ENCODE results near the gene KRTAP27-1. TPM values are rescaled to one million over a fixed set of nuclear protein-coding genes. Genes with fewer than 3 reads are reported as not detected.

KRTAP27-1 gene
- total and polyA plus RNA-seq, 9 donors, result not detected

DNA sequence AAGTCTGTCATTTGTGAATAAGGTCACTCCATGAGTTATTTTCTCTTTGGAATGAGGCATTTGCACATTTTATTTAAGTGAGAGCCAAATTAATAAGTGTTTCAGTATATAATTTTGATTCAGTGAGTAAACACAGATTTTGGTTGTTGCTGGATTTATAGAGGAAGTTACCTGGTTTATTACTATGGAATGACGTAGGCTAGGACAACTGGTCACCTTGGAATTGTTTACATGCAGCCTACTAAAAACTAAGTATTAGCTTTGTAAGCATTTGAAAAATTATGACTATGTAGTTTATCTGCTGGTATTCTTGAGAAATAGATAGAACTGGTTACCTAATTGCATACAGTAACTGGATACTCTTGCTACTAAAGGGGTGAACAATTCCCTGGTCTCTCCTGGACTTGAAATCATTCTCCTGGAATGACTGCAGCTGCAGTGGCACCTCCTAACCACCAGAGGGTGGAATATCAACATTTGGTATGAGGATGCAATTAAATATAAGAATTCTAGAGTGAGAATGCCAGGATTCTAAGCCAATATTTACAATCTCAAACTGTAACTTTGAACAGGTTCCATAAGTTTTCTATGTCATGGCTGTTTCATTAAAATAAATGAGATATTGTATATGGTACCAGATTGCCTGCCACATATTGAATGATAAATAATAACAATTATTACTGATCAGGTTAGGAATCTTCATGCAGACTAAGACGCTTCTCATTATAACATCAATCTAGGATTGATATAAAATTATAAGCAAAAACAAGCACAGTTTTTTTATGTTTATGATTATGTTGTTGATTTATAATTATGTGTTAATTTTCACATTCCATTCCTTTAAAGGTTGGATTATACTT is 3.5 kb upstream of the KRTAP27-1 start:
- H3K36me3 ChIP-seq (ENCODE audit: control insufficient read depth, insufficient read depth, low read length), result no peaks in the 10 kb centered on the region
- peak; percentile 14 for DNase-seq
- no peaks in the 10 kb centered on the region for H3K27me3 ChIP-seq (ENCODE audit: control insufficient read depth, insufficient read depth, low read length)
- peaks cover 7% of the 10 kb centered on the region for H3K9me3 ChIP-seq (replicated peaks; ENCODE audit: control insufficient read depth, low read depth, low read length)
- no peak overlapping the region for H3K4me3 ChIP-seq (ENCODE audit: low read length)
- WGBS (ENCODE audit: insufficient coverage), result no CpG with 5 or more reads among the region's 2 CpGs
- no peaks in the 10 kb centered on the region for H3K4me1 ChIP-seq (ENCODE audit: control insufficient read depth, insufficient read depth, low read length)
- H3K27ac ChIP-seq (ENCODE audit: low read length), result no peak overlapping the region

DNA sequence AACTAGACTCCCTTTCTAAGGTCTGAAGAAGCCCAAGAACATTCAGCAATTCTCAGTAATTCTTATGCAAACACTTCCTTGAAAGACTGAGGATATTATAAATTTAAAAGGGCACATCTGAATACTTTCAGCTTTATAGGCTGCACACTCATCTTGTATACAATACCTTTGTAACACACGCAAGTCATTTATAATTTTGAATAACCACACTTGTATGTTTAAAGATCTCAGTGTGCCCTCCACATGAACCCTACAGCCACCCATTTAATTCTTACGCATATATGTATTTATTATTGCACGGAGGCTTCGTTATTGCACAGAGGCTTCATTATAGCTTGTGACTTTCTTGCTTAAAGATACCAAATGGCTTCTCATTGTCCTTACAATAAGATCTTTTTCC is 1.2 kb upstream of the KRTAP27-1 start:
- no peaks in the 10 kb centered on the region for H3K9me3 ChIP-seq (replicated peaks; ENCODE audit: control insufficient read depth, low read depth, low read length)
- DNase-seq, result no peak
- H3K4me1 ChIP-seq (ENCODE audit: control insufficient read depth, insufficient read depth, low read length), result no peaks in the 10 kb centered on the region
- WGBS (ENCODE audit: insufficient coverage), result 89% methylated on average over 3 of the region's 4 CpGs
- no peaks in the 10 kb centered on the region for H3K36me3 ChIP-seq (ENCODE audit: control insufficient read depth, insufficient read depth, low read length)
- no peak overlapping the region for H3K4me3 ChIP-seq (ENCODE audit: low read length)
- H3K27ac ChIP-seq (ENCODE audit: low read length), result no peak overlapping the region
- no peaks in the 10 kb centered on the region for H3K27me3 ChIP-seq (ENCODE audit: control insufficient read depth, insufficient read depth, low read length)

GRCh38 chr21:30337772-30338171 is 278 bp upstream of the KRTAP27-1 start:
- H3K4me3 ChIP-seq (ENCODE audit: low read length), result no peak overlapping the region
- no peaks in the 10 kb centered on the region for H3K4me1 ChIP-seq (ENCODE audit: control insufficient read depth, insufficient read depth, low read length)
- H3K36me3 ChIP-seq (ENCODE audit: control insufficient read depth, insufficient read depth, low read length), result no peaks in the 10 kb centered on the region
- no peak for DNase-seq
- H3K9me3 ChIP-seq (replicated peaks; ENCODE audit: control insufficient read depth, low read depth, low read length), result no peaks in the 10 kb centered on the region
- no peak overlapping the region for H3K27ac ChIP-seq (ENCODE audit: low read length)
- no peaks in the 10 kb centered on the region for H3K27me3 ChIP-seq (ENCODE audit: control insufficient read depth, insufficient read depth, low read length)

GRCh38 chr21:30336596-30336995 is 898 bp downstream of the KRTAP27-1 start:
- Histone ChIP-seq H3K9me3 (replicated peaks; ENCODE audit: control insufficient read depth, low read depth, low read length) (no peaks in the 10 kb centered on the region), H3K4me3 (ENCODE audit: low read length) (no peak overlapping the region), H3K4me1 (ENCODE audit: control insufficient read depth, insufficient read depth, low read length) (no peaks in the 10 kb centered on the region), H3K27me3 (ENCODE audit: control insufficient read depth, insufficient read depth, low read length) (no peaks in the 10 kb centered on the region), H3K27ac (ENCODE audit: low read length) (no peak overlapping the region), H3K36me3 (ENCODE audit: control insufficient read depth, insufficient read depth, low read length) (no peaks in the 10 kb centered on the region)
- peak; percentile 24 for DNase-seq
- WGBS (ENCODE audit: insufficient coverage), result no CpG with 5 or more reads among the region's 2 CpGs

GRCh38 chr21:30333736-30334135 is 3.8 kb downstream of the KRTAP27-1 start:
- Histone ChIP-seq H3K27me3 (ENCODE audit: control insufficient read depth, insufficient read depth, low read length) (no peaks in the 10 kb centered on the region), H3K4me1 (ENCODE audit: control insufficient read depth, insufficient read depth, low read length) (no peaks in the 10 kb centered on the region), H3K4me3 (ENCODE audit: low read length) (no peak overlapping the region), H3K27ac (ENCODE audit: low read length) (no peak overlapping the region), H3K9me3 (replicated peaks; ENCODE audit: control insufficient read depth, low read depth, low read length) (no peaks in the 10 kb centered on the region), H3K36me3 (ENCODE audit: control insufficient read depth, insufficient read depth, low read length) (no peaks in the 10 kb centered on the region)
- WGBS (ENCODE audit: insufficient coverage), result no CpG with 5 or more reads among the region's 3 CpGs
- DNase-seq, result no peak

DNA sequence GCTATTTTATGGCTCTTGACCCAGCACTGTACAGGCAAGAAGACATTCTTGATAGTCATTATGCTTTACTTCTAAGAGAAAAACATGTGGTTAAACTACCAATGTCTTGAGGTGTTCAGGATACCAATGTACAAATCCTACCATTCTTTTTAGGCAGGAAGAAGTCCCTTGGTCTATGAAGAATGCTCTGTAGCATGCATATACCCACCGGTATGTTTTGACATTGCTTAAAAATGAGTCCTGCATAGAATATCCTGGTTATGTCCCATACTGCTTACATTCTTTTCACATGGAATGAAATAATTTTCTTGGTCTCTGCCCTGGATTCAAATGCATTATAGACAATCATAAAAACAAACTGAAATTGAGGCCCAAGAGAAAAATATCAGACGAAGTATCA is 4.8 kb downstream of the KRTAP27-1 start:
- Histone ChIP-seq H3K4me1 (ENCODE audit: control insufficient read depth, insufficient read depth, low read length) (no peaks in the 10 kb centered on the region), H3K27me3 (ENCODE audit: control insufficient read depth, insufficient read depth, low read length) (no peaks in the 10 kb centered on the region), H3K27ac (ENCODE audit: low read length) (no peak overlapping the region), H3K9me3 (replicated peaks; ENCODE audit: control insufficient read depth, low read depth, low read length) (no peaks in the 10 kb centered on the region), H3K36me3 (ENCODE audit: control insufficient read depth, insufficient read depth, low read length) (no peaks in the 10 kb centered on the region), H3K4me3 (ENCODE audit: low read length) (no peak overlapping the region)
- no peak for DNase-seq
- no CpG with 5 or more reads among the region's 2 CpGs for WGBS (ENCODE audit: insufficient coverage)

DNA sequence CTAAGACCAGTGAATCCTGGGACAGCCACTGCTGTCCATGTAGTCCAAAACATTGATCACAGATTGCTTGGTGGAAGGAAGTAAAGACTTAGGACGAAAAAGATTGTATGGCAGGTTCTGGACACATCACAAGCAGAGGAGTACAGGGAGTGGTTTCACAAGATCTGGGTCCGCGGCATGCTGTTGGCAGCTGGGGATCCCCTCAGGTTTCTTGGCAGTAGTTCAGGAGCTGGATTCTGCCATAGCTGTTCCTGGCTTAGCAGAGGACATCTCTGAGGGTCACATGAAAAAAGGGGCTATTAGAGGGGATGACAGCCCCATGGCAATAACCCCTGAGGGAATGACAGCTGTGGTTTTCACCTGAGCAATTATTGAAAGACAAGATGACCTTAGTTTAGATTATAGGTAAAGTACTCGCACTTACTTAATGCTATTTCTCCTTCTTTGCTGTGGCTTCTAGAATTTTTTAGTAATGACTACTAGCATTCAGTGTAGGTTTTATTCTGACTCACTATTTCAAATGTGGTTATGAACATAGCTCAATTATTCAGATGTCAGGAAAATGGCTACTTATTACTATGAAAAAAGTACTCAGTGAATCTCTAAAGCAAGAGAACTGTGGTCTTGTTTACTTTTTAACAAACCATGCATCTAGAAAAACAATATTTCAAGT is 8.2 kb downstream of the KRTAP27-1 start:
- Histone ChIP-seq H3K4me1 (ENCODE audit: control insufficient read depth, insufficient read depth, low read length) (no peaks in the 10 kb centered on the region), H3K4me3 (ENCODE audit: low read length) (no peak overlapping the region), H3K36me3 (ENCODE audit: control insufficient read depth, insufficient read depth, low read length) (no peaks in the 10 kb centered on the region), H3K27ac (ENCODE audit: low read length) (no peak overlapping the region), H3K9me3 (replicated peaks; ENCODE audit: control insufficient read depth, low read depth, low read length) (peaks cover 4% of the 10 kb centered on the region), H3K27me3 (ENCODE audit: control insufficient read depth, insufficient read depth, low read length) (no peaks in the 10 kb centered on the region)
- WGBS (ENCODE audit: insufficient coverage), result 92% methylated on average over 3 of the region's 4 CpGs
- no peak for DNase-seq

DNA sequence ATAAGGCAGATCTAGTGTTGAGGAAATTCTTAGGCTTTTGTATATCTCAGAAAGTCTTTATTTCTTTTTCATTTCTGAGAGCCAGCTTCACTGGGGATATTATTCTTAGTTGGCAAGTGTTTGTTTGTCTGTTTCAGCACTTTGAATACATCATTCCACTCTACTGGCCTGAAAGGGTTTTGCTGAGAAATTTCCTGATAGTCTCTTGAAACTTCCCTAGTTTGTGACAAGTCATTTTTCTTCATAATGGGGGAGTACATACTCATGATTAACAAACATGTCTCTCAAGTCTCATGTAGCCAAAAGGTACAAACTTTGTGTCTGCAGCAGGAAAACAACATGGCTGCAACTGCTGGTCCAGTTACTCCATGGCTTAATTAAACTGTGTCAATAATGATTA is 11.1 kb downstream of the KRTAP27-1 start:
- H3K9me3 ChIP-seq (replicated peaks; ENCODE audit: control insufficient read depth, low read depth, low read length), result peaks cover 4% of the 10 kb centered on the region
- H3K27me3 ChIP-seq (ENCODE audit: control insufficient read depth, insufficient read depth, low read length), result no peaks in the 10 kb centered on the region
- no peaks in the 10 kb centered on the region for H3K4me1 ChIP-seq (ENCODE audit: control insufficient read depth, insufficient read depth, low read length)
- no peak for DNase-seq
- no peak overlapping the region for H3K27ac ChIP-seq (ENCODE audit: low read length)
- no peak overlapping the region for H3K4me3 ChIP-seq (ENCODE audit: low read length)
- H3K36me3 ChIP-seq (ENCODE audit: control insufficient read depth, insufficient read depth, low read length), result no peaks in the 10 kb centered on the region

- no peaks in the 10 kb centered on the region for H3K27me3 ChIP-seq (ENCODE audit: control insufficient read depth, insufficient read depth, low read length)
- H3K4me1 ChIP-seq (ENCODE audit: control insufficient read depth, insufficient read depth, low read length), result no peaks in the 10 kb centered on the region
- no peak within 1 kb of the TSS for H3K27ac ChIP-seq (ENCODE audit: low read length)
- H3K9me3 ChIP-seq (replicated peaks; ENCODE audit: control insufficient read depth, low read depth, low read length), result no peaks in the 10 kb centered on the region
- WGBS (ENCODE audit: insufficient coverage), result no CpG with 5 or more reads among the region's 2 CpGs
- no peaks in the 10 kb centered on the region for H3K36me3 ChIP-seq (ENCODE audit: control insufficient read depth, insufficient read depth, low read length)
- H3K4me3 ChIP-seq (ENCODE audit: low read length), result no peak within 1 kb of the TSS
- no peak for DNase-seq
Observed at GRCh38 chr21:30320215-30320614, 17.3 kb downstream of the KRTAP27-1 start, which contains the start of gene KRTAP26-1. Gene KRTAP26-1 (minus strand): TSS chr21:30320315. CDS start chr21:30320035, 280 bp downstream.

DNA sequence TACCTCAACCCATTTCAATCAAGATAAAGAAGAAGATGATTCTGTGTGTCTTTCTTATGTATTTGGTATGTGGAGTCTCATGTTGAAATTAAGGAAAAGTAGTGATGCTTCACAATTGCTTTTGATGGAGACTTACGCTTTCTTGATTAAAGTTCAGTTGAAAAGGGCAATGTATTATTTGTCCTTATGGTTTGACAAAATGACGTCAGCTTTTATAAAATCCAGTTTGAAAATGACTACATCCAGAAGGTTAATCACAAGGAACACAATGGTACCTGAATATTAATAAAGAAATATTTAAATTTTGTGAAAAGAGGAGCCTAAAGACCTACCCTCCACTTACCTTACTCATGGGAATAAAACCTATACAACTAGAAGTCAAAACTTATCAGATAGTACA is 21.8 kb downstream of the KRTAP27-1 start:
- Histone ChIP-seq H3K27ac (ENCODE audit: low read length) (no peak overlapping the region), H3K9me3 (replicated peaks; ENCODE audit: control insufficient read depth, low read depth, low read length) (no peaks in the 10 kb centered on the region), H3K4me3 (ENCODE audit: low read length) (no peak overlapping the region), H3K36me3 (ENCODE audit: control insufficient read depth, insufficient read depth, low read length) (no peaks in the 10 kb centered on the region), H3K27me3 (ENCODE audit: control insufficient read depth, insufficient read depth, low read length) (no peaks in the 10 kb centered on the region), H3K4me1 (ENCODE audit: control insufficient read depth, insufficient read depth, low read length) (no peaks in the 10 kb centered on the region)
- DNase-seq, result no peak
- no CpG with 5 or more reads among the region's 2 CpGs for WGBS (ENCODE audit: insufficient coverage)

Measured in muscle of leg (tissue), 11 donors.